GM21526 (cell line): ENCODE results near the gene PITX2.

Source experiments
- ATAC-seq: cut with Tn5 transposase; IDR thresholded peaks from one replicate; pipeline ENCODE4 v1.9.1; 2021; ENCODE audit warnings: moderate library complexity; ENCODE audit not compliant: unreplicated experiment, low FRiP score

The PITX2 gene

GRCh38 chr4:110636680-110637407 lies 14.0 kb upstream of the PITX2 start:
- ATAC-seq = no peak

- no peak for ATAC-seq
Observed at GRCh38 chr4:110636171-110636679, 13.3 kb upstream of the PITX2 start.

GRCh38 chr4:110635163-110635865 lies 12.4 kb upstream of the PITX2 start:
- ATAC-seq = no peak

- ATAC-seq = no peak
Observed at GRCh38 chr4:110634350-110635162, 11.7 kb upstream of the PITX2 start.

- no peak for ATAC-seq
Observed at GRCh38 chr4:110633358-110634341, 10.8 kb upstream of the PITX2 start.

GRCh38 chr4:110632506-110633357 lies 9.9 kb upstream of the PITX2 start:
- ATAC-seq = no peak

- peak; percentile 99 for ATAC-seq
Observed at GRCh38 chr4:110631584-110632505, 9.0 kb upstream of the PITX2 start.

- no peak for ATAC-seq
Observed at GRCh38 chr4:110630688-110631402, 8.0 kb upstream of the PITX2 start.

- no peak for ATAC-seq
Observed at GRCh38 chr4:110629780-110630687, 7.2 kb upstream of the PITX2 start.

GRCh38 chr4:110629214-110629754 lies 6.4 kb upstream of the PITX2 start:
- ATAC-seq = no peak

GRCh38 chr4:110628663-110629213 lies 5.9 kb upstream of the PITX2 start:
- ATAC-seq = no peak

- no peak for ATAC-seq
Observed at GRCh38 chr4:110627977-110628662, 5.2 kb upstream of the PITX2 start.

- no peak for ATAC-seq
Observed at GRCh38 chr4:110626532-110627153, 3.8 kb upstream of the PITX2 start.

GRCh38 chr4:110625576-110626257 lies 2.8 kb upstream of the PITX2 start:
- ATAC-seq = no peak
